Thoracic aorta (tissue), 2 donors: ENCODE results near the gene MAGIX. TPM values are rescaled to one million over a fixed set of nuclear protein-coding genes. Genes with fewer than 3 reads are reported as not detected.
A peak's percentile ranks its signal among the peaks of the same experiment; 100 is the strongest.

Experiments used
- ATAC-seq: fragments of 150-250 bp; one replicate; pipeline ENCODE4 v1.8.0; 2017; ENCODE audit warnings: low read depth; ENCODE audit not compliant: insufficient number of reproducible peaks, low FRiP score
- DNase-seq: peaks from one replicate; pipeline ENCODE4 v3.0.0-alpha.2; 2020; ENCODE audit warnings: low spot score
- H3K27ac ChIP-seq, 2 donors: fragments of 200-600 bp; sonication (generic); 1 replicate in 1 of 2; 2 replicates in 1 of 2; pipeline ENCODE4 v1.5.1; 2016; ENCODE audit warnings: mild to moderate bottlenecking in 2 of 2, moderate library complexity in 2 of 2
- H3K27me3 ChIP-seq: fragments of 200-600 bp; sonication (generic); replicated peaks from 2 replicates; pipeline ENCODE4 v1.6.0; 2016; ENCODE audit warnings: mild to moderate bottlenecking; ENCODE audit not compliant: insufficient read depth
- H3K36me3 ChIP-seq: fragments of 200-600 bp; sonication (generic); one replicate; pipeline ENCODE4 v1.5.1; 2016
- H3K4me1 ChIP-seq, 2 donors: fragments of 200-600 bp; sonication (generic); 1 replicate in 1 of 2; 2 replicates in 1 of 2; pipeline versions ENCODE4 v1.5.1 to v1.6.0; 2016; ENCODE audit warnings: low read depth in 2 of 2, mild to moderate bottlenecking in 1 of 2; ENCODE audit not compliant: control insufficient read depth in 1 of 2
- H3K4me3 ChIP-seq: fragments of 200-600 bp; sonication (generic); 2 replicates; pipeline ENCODE4 v1.5.1; 2016; ENCODE audit warnings: mild to moderate bottlenecking
- H3K9me3 ChIP-seq: fragments of 200-600 bp; sonication (generic); 2 replicates; pipeline ENCODE4 v1.5.1; 2016
- CTCF ChIP-seq: fragments of 200-600 bp; sonication (generic); IDR thresholded peaks from one replicate; pipeline ENCODE4 v1.5.1; 2019; ENCODE audit warnings: antibody characterized with exemption
- total RNA-seq, 2 donors: library from RNA; depleted of rRNA; stranded (reverse); fragments of >200 nt; gene quantifications; one replicate each; pipeline versions ENCODE4 v1.1.0 to v1.2.3, GENCODE V29; 2016

Gene MAGIX
- total RNA-seq, 2 donors from 2014 or later = 3.5 to 16.8 TPM

GRCh38 chrX:49177873-49178480 lies 15.4 kb downstream of the MAGIX start:
- no peak overlapping the region for H3K4me3 ChIP-seq
- no peak for TF ChIP-seq CTCF
- peaks cover 12% of the 10 kb centered on the region for H3K36me3 ChIP-seq
- H3K4me1 ChIP-seq = peaks cover 0 to 25% of the 10 kb centered on the region in 2 donors
- H3K9me3 ChIP-seq = no peaks in the 10 kb centered on the region
- ATAC-seq (no peak), DNase-seq (no peak)
- peak overlapping the region in 1 of 2 donors; percentile 44 for H3K27ac ChIP-seq
- H3K27me3 ChIP-seq = no peaks in the 10 kb centered on the region

GRCh38 chrX:49178537-49178936 lies 16.0 kb downstream of the MAGIX start:
- no peak for DNase-seq
- peaks cover 10% of the 10 kb centered on the region for H3K36me3 ChIP-seq
- no peak for ATAC-seq

GRCh38 chrX:49179358-49179757 lies 16.8 kb downstream of the MAGIX start:
- peaks cover 0 to 11% of the 10 kb centered on the region in 2 donors for H3K4me1 ChIP-seq

More at GRCh38 chrX:49178537-49178936, 16.0 kb downstream of the MAGIX start:
- no peaks in the 10 kb centered on the region for H3K9me3 ChIP-seq
- no peak for TF ChIP-seq CTCF
- H3K27me3 ChIP-seq = no peaks in the 10 kb centered on the region
- peak overlapping the region in 1 of 2 donors; percentile 12 for H3K27ac ChIP-seq
- H3K4me1 ChIP-seq = peaks cover 0 to 19% of the 10 kb centered on the region in 2 donors
- no peak overlapping the region for H3K4me3 ChIP-seq

GRCh38 chrX:49183701-49184281 lies 21.2 kb downstream of the MAGIX start:
- Histone ChIP-seq H3K4me3 (peak overlapping the region; percentile 75), H3K4me1 (peaks cover 0 to 7% of the 10 kb centered on the region in 2 donors), H3K36me3 (peaks cover 4% of the 10 kb centered on the region), H3K27ac (peak overlapping the region in 1 of 2 donors; percentile 50), H3K9me3 (no peaks in the 10 kb centered on the region), H3K27me3 (no peaks in the 10 kb centered on the region)
- TF ChIP-seq CTCF = no peak
- ATAC-seq = no peak
- DNase-seq = no peak

More at GRCh38 chrX:49179358-49179757, 16.8 kb downstream of the MAGIX start:
- Histone ChIP-seq H3K27me3 (no peaks in the 10 kb centered on the region), H3K36me3 (peaks cover 7% of the 10 kb centered on the region), H3K4me3 (no peak overlapping the region), H3K9me3 (no peaks in the 10 kb centered on the region), H3K27ac (no peak overlapping the region)
- ATAC-seq (no peak), DNase-seq (no peak)
- no peak for TF ChIP-seq CTCF
